Measurements from ENCODE around the gene OXCT2. TPM values are rescaled to one million over a fixed set of nuclear protein-coding genes. Genes with fewer than 3 reads are reported as not detected.

Gene OXCT2
- polyA plus RNA-seq, 1 of the 3 experiments (the other 2 are of a cell fraction) = 0.44 TPM

DNA sequence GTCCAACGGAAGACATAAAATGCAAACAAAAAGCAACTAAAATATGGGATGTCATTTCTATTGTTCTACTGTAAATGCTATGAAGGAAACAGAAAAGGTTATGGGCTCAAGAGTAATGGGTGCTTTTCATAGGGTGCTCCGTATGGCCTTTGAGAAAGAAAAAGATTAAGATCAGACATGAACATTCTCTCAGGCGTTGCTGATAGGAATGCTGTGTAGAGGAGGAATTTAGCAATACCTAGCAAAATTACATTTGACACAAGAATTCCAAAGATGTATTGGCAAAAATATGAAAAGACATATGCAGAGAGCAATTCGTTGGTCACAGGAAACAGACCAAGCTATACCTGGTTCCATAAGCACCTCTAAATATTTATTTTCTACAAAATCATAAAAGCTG lies 5.7 kb upstream of the OXCT2 start:
- Histone ChIP-seq H3K9me2 (no peaks in the 10 kb centered on the region), H3F3A (replicated peaks; ENCODE audit: insufficient read depth) (no peaks in the 10 kb centered on the region), H3K36me3 (replicated peaks in 1 of 2; ENCODE audit: control insufficient read depth in 1 of 2, insufficient read depth in 2 of 2, low read length in 1 of 2) (no peaks in the 10 kb centered on the region), H3K4me3 (ENCODE audit: low read depth in 2 of 2, low read length in 1 of 2) (no peak overlapping the region), H3K27me3 (ENCODE audit: insufficient read depth) (peaks cover 6% of the 10 kb centered on the region; the same call in 1 of the 2 replicates), H3K9ac (no peak overlapping the region), H3K9me3 (no peaks in the 10 kb centered on the region), H4K20me1 (ENCODE audit: insufficient read depth) (no peaks in the 10 kb centered on the region), H2AFZ (ENCODE audit: low read depth) (no peak overlapping the region), H3K27ac (ENCODE audit: low read depth in 2 of 2, low read length in 1 of 2) (no peak overlapping the region), H3K4me2 (no peak overlapping the region), H3K4me1 (ENCODE audit: control insufficient read depth in 1 of 2, insufficient read depth in 2 of 2, low read depth in 1 of 2, low read length in 1 of 2) (no peaks in the 10 kb centered on the region; a peak in 1 of 4 replicates), H3K79me2 (ENCODE audit: insufficient read depth) (no peaks in the 10 kb centered on the region)
- POLR2A ChIA-PET = no interaction called here
- 63% methylated on average over 4 of the region's 4 CpGs for WGBS (ENCODE audit: low lambda C conversion rate)
- TF ChIP-seq, protein P1, sequence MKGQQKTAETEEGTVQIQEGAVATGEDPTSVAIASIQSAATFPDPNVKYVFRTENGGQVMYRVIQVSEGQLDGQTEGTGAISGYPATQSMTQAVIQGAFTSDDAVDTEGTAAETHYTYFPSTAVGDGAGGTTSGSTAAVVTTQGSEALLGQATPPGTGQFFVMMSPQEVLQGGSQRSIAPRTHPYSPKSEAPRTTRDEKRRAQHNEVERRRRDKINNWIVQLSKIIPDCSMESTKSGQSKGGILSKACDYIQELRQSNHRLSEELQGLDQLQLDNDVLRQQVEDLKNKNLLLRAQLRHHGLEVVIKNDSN (IDR thresholded peaks at IDR 0.05; ENCODE audit: borderline replicate concordance, low read depth) = no peak
- TF ChIP-seq, protein P2, sequence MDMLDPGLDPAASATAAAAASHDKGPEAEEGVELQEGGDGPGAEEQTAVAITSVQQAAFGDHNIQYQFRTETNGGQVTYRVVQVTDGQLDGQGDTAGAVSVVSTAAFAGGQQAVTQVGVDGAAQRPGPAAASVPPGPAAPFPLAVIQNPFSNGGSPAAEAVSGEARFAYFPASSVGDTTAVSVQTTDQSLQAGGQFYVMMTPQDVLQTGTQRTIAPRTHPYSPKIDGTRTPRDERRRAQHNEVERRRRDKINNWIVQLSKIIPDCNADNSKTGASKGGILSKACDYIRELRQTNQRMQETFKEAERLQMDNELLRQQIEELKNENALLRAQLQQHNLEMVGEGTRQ (IDR thresholded peaks at IDR 0.05; ENCODE audit: borderline replicate concordance, low read depth, low read length) = no peak
- TF ChIP-seq RAD21 (IDR thresholded peaks at IDR 0.05; ENCODE audit: low read length) (no peak), RXRA (IDR thresholded peaks at IDR 0.05; ENCODE audit: borderline replicate concordance, low read depth) (no peak), ELF1 (IDR thresholded peaks at IDR 0.05) (no peak), CHD2 (IDR thresholded peaks at IDR 0.05; ENCODE audit: low read length, partially characterized antibody) (no peak), SMC3 (IDR thresholded peaks at IDR 0.05; ENCODE audit: low read depth, low read length) (no peak), FOSL2 (IDR thresholded peaks at IDR 0.05; ENCODE audit: borderline replicate concordance, low read depth) (no peak), GABPA (IDR thresholded peaks at IDR 0.05; ENCODE audit: low read depth) (no peak)
- TF ChIP-seq, protein P3, sequence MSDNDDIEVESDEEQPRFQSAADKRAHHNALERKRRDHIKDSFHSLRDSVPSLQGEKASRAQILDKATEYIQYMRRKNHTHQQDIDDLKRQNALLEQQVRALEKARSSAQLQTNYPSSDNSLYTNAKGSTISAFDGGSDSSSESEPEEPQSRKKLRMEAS (IDR thresholded peaks at IDR 0.05; ENCODE audit: low read depth) = no peak
- CTCF ChIA-PET = no interaction called here
- no peak for DNase-seq

DNA sequence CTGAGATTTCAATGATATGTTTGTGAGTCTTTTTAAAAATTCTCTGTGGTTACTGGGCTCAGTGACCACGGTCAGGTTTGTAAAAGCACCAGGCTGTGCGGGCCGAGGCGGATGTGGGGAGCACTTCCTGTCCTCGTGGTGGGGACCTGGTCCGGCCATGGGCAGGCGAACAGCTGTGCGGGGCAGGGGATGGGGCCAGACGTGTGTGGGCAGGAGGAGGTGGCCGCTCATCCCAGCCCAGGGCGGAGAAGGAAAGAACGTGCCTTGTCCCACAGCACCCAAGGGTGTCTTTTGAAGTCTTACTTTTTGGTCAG lies 5.2 kb upstream of the OXCT2 start:
- 89% methylated on average over 12 of the region's 12 CpGs for WGBS (ENCODE audit: low lambda C conversion rate)
- H4K20me1 ChIP-seq (ENCODE audit: insufficient read depth) = no peaks in the 10 kb centered on the region
- no peak overlapping the region for H3K27ac ChIP-seq (ENCODE audit: low read depth in 2 of 2, low read length in 1 of 2)
- POLR2A ChIA-PET = no interaction called here
- peaks cover 6% of the 10 kb centered on the region; the same call in 1 of the 2 replicates for H3K27me3 ChIP-seq (ENCODE audit: insufficient read depth)
- H3K4me2 ChIP-seq = no peak overlapping the region
- no peaks in the 10 kb centered on the region for H3F3A ChIP-seq (replicated peaks; ENCODE audit: insufficient read depth)
- no peaks in the 10 kb centered on the region; a peak in 1 of 4 replicates for H3K4me1 ChIP-seq (ENCODE audit: control insufficient read depth in 1 of 2, insufficient read depth in 2 of 2, low read depth in 1 of 2, low read length in 1 of 2)
- H3K4me3 ChIP-seq (ENCODE audit: low read depth in 2 of 2, low read length in 1 of 2) = no peak overlapping the region
- H3K9me2 ChIP-seq = no peaks in the 10 kb centered on the region
- H3K9ac ChIP-seq = no peak overlapping the region
- no peak for TF ChIP-seq ELF1 (IDR thresholded peaks at IDR 0.05)
- no peak for TF ChIP-seq RFX5 (IDR thresholded peaks at IDR 0.05; ENCODE audit: low read length)
- no peak for TF ChIP-seq FOXJ3 (CRISPR knock-in tag; IDR thresholded peaks at IDR 0.05)
- no peak for TF ChIP-seq RCOR1 (IDR thresholded peaks at IDR 0.05; ENCODE audit: low read length)
- TF ChIP-seq NFIC (IDR thresholded peaks at IDR 0.05; ENCODE audit: borderline replicate concordance) = no peak
- TF ChIP-seq TEAD4 (IDR thresholded peaks at IDR 0.05; ENCODE audit: borderline replicate concordance, insufficient read depth) = no peak
- TF ChIP-seq MXI1 (IDR thresholded peaks at IDR 0.05; ENCODE audit: low read depth, low read length) = no peak
- TF ChIP-seq, protein P4, sequence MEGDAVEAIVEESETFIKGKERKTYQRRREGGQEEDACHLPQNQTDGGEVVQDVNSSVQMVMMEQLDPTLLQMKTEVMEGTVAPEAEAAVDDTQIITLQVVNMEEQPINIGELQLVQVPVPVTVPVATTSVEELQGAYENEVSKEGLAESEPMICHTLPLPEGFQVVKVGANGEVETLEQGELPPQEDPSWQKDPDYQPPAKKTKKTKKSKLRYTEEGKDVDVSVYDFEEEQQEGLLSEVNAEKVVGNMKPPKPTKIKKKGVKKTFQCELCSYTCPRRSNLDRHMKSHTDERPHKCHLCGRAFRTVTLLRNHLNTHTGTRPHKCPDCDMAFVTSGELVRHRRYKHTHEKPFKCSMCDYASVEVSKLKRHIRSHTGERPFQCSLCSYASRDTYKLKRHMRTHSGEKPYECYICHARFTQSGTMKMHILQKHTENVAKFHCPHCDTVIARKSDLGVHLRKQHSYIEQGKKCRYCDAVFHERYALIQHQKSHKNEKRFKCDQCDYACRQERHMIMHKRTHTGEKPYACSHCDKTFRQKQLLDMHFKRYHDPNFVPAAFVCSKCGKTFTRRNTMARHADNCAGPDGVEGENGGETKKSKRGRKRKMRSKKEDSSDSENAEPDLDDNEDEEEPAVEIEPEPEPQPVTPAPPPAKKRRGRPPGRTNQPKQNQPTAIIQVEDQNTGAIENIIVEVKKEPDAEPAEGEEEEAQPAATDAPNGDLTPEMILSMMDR (IDR thresholded peaks at IDR 0.05) = no peak
- TF ChIP-seq RXRA (IDR thresholded peaks at IDR 0.05; ENCODE audit: borderline replicate concordance, low read depth) = no peak
- no peak for TF ChIP-seq MEF2A (IDR thresholded peaks at IDR 0.05; ENCODE audit: borderline replicate concordance, low read depth)
- TF ChIP-seq POLR2AphosphoS5 (IDR thresholded peaks at IDR 0.05; ENCODE audit: low read depth, low read length) = no peak
- no peak for TF ChIP-seq YY1 (IDR thresholded peaks at IDR 0.05; ENCODE audit: low read depth)
- TF ChIP-seq CHD2 (IDR thresholded peaks at IDR 0.05; ENCODE audit: low read length, partially characterized antibody) = no peak
- TF ChIP-seq, protein P5, sequence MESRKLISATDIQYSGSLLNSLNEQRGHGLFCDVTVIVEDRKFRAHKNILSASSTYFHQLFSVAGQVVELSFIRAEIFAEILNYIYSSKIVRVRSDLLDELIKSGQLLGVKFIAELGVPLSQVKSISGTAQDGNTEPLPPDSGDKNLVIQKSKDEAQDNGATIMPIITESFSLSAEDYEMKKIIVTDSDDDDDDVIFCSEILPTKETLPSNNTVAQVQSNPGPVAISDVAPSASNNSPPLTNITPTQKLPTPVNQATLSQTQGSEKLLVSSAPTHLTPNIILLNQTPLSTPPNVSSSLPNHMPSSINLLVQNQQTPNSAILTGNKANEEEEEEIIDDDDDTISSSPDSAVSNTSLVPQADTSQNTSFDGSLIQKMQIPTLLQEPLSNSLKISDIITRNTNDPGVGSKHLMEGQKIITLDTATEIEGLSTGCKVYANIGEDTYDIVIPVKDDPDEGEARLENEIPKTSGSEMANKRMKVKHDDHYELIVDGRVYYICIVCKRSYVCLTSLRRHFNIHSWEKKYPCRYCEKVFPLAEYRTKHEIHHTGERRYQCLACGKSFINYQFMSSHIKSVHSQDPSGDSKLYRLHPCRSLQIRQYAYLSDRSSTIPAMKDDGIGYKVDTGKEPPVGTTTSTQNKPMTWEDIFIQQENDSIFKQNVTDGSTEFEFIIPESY (IDR thresholded peaks at IDR 0.05; ENCODE audit: borderline replicate concordance, low read depth) = no peak
- no peak for TF ChIP-seq SIN3A (IDR thresholded peaks at IDR 0.05; ENCODE audit: borderline replicate concordance, low read depth, low read length)
- TF ChIP-seq TCF12 (IDR thresholded peaks at IDR 0.05) = no peak
- no peak for TF ChIP-seq TAF1 (IDR thresholded peaks at IDR 0.05; ENCODE audit: borderline replicate concordance, low read depth, low read length)
- no peak for TF ChIP-seq GABPA (IDR thresholded peaks at IDR 0.05; ENCODE audit: low read depth)
- no peak for TF ChIP-seq FOSL2 (IDR thresholded peaks at IDR 0.05; ENCODE audit: borderline replicate concordance, low read depth)
- no peak overlapping the region for H2AFZ ChIP-seq (ENCODE audit: low read depth)
- H3K9me3 ChIP-seq = no peaks in the 10 kb centered on the region
- H3K79me2 ChIP-seq (ENCODE audit: insufficient read depth) = no peaks in the 10 kb centered on the region
- no peak for DNase-seq
- CTCF ChIA-PET = no interaction called here
- no peaks in the 10 kb centered on the region for H3K36me3 ChIP-seq (replicated peaks in 1 of 2; ENCODE audit: control insufficient read depth in 1 of 2, insufficient read depth in 2 of 2, low read length in 1 of 2)
